ENCODE data around the gene RUNX3. TPM values are rescaled to one million over a fixed set of nuclear protein-coding genes. Genes with fewer than 3 reads are reported as not detected.

The RUNX3 gene
- total RNA-seq, 1 experiment from 2014 or later, result 1.5 TPM

GRCh38 chr1:24903011-24903461, 27.0 kb downstream of the RUNX3 start:
- ChIA-PET POLR2A (no interaction called here), CTCF (interaction anchor here (1.2 kb wide), 1 partner anchor 72 kb away, joined by 3 read pairs; no protein-coding TSS in a partner anchor)
- TF ChIP-seq, protein P1, sequence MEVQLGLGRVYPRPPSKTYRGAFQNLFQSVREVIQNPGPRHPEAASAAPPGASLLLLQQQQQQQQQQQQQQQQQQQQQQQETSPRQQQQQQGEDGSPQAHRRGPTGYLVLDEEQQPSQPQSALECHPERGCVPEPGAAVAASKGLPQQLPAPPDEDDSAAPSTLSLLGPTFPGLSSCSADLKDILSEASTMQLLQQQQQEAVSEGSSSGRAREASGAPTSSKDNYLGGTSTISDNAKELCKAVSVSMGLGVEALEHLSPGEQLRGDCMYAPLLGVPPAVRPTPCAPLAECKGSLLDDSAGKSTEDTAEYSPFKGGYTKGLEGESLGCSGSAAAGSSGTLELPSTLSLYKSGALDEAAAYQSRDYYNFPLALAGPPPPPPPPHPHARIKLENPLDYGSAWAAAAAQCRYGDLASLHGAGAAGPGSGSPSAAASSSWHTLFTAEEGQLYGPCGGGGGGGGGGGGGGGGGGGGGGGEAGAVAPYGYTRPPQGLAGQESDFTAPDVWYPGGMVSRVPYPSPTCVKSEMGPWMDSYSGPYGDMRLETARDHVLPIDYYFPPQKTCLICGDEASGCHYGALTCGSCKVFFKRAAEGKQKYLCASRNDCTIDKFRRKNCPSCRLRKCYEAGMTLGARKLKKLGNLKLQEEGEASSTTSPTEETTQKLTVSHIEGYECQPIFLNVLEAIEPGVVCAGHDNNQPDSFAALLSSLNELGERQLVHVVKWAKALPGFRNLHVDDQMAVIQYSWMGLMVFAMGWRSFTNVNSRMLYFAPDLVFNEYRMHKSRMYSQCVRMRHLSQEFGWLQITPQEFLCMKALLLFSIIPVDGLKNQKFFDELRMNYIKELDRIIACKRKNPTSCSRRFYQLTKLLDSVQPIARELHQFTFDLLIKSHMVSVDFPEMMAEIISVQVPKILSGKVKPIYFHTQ (CRISPR knock-in tag; IDR thresholded peaks at IDR 0.05), result no peak
- TF ChIP-seq ESRRA (CRISPR knock-in tag; IDR thresholded peaks at IDR 0.05; ENCODE audit: borderline replicate concordance) (no peak), GTF2I (CRISPR knock-in tag; conservative IDR thresholded peaks at IDR 0.05) (no peak), NFE2L1 (CRISPR knock-in tag; IDR thresholded peaks at IDR 0.05) (no peak), FOXJ3 (CRISPR knock-in tag; IDR thresholded peaks at IDR 0.05; ENCODE audit: borderline replicate concordance) (no peak), ZNF396 (CRISPR knock-in tag; IDR thresholded peaks at IDR 0.05; ENCODE audit: borderline replicate concordance) (no peak), JUN (CRISPR knock-in tag; IDR thresholded peaks at IDR 0.05) (no peak)
- H3K27ac Mint-ChIP-seq, result no peak overlapping the region
- peaks cover 7% of the 10 kb centered on the region for H3K4me1 Mint-ChIP-seq
- H3K9me3 Mint-ChIP-seq, result no peaks in the 10 kb centered on the region
- H3K27me3 Mint-ChIP-seq (ENCODE audit: low read depth), result no peaks in the 10 kb centered on the region
- ATAC-seq (no peak), DNase-seq (ENCODE audit: low spot score) (no peak)
- no peak overlapping the region for H3K4me3 Mint-ChIP-seq
- H3K36me3 Mint-ChIP-seq, result no peaks in the 10 kb centered on the region

- Mint-ChIP-seq H3K27me3 (ENCODE audit: low read depth) (no peaks in the 10 kb centered on the region), H3K4me3 (no peak overlapping the region), H3K9me3 (no peaks in the 10 kb centered on the region), H3K27ac (no peak overlapping the region), H3K4me1 (peaks cover 7% of the 10 kb centered on the region), H3K36me3 (no peaks in the 10 kb centered on the region)
- DNase-seq (ENCODE audit: low spot score) (no peak), ATAC-seq (no peak)
- POLR2A ChIA-PET, result no interaction called here
- TF ChIP-seq PRDM15 (CRISPR knock-in tag; IDR thresholded peaks at IDR 0.05), result no peak
- no peak for TF ChIP-seq JAZF1 (CRISPR knock-in tag; IDR thresholded peaks at IDR 0.05)
- TF ChIP-seq, protein P1 (CRISPR knock-in tag; IDR thresholded peaks at IDR 0.05), result no peak
- CTCF ChIA-PET, result interaction anchor here (1.2 kb wide), 1 partner anchor 72 kb away, joined by 3 read pairs; no protein-coding TSS in a partner anchor
Observed at GRCh38 chr1:24902471-24902891, 27.6 kb downstream of the RUNX3 start.

- no peak for DNase-seq (ENCODE audit: low spot score)
- no peak overlapping the region for H3K27ac Mint-ChIP-seq
- CTCF ChIA-PET, result interaction anchor here (0.6 to 1.4 kb wide), 5 partner anchors 8 to 125 kb away, joined by 3 to 7 read pairs (median 5); no protein-coding TSS in a partner anchor
Observed at GRCh38 chr1:24901791-24902470, 28.1 kb downstream of the RUNX3 start.

More at GRCh38 chr1:24901791-24902470, 28.1 kb downstream of the RUNX3 start:
- no peak for TF ChIP-seq NFATC4 (CRISPR knock-in tag; IDR thresholded peaks at IDR 0.05)
- TF ChIP-seq, protein P2, sequence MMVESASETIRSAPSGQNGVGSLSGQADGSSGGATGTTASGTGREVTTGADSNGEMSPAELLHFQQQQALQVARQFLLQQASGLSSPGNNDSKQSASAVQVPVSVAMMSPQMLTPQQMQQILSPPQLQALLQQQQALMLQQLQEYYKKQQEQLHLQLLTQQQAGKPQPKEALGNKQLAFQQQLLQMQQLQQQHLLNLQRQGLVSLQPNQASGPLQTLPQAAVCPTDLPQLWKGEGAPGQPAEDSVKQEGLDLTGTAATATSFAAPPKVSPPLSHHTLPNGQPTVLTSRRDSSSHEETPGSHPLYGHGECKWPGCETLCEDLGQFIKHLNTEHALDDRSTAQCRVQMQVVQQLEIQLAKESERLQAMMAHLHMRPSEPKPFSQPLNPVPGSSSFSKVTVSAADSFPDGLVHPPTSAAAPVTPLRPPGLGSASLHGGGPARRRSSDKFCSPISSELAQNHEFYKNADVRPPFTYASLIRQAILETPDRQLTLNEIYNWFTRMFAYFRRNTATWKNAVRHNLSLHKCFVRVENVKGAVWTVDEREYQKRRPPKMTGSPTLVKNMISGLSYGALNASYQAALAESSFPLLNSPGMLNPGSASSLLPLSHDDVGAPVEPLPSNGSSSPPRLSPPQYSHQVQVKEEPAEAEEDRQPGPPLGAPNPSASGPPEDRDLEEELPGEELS (CRISPR knock-in tag; IDR thresholded peaks at IDR 0.05), result no peak
- TF ChIP-seq, protein P3, sequence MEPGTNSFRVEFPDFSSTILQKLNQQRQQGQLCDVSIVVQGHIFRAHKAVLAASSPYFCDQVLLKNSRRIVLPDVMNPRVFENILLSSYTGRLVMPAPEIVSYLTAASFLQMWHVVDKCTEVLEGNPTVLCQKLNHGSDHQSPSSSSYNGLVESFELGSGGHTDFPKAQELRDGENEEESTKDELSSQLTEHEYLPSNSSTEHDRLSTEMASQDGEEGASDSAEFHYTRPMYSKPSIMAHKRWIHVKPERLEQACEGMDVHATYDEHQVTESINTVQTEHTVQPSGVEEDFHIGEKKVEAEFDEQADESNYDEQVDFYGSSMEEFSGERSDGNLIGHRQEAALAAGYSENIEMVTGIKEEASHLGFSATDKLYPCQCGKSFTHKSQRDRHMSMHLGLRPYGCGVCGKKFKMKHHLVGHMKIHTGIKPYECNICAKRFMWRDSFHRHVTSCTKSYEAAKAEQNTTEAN (CRISPR knock-in tag; IDR thresholded peaks at IDR 0.05), result no peak
- TF ChIP-seq ZNF317 (CRISPR knock-in tag; IDR thresholded peaks at IDR 0.05; ENCODE audit: borderline replicate concordance, low read depth), result no peak
- TF ChIP-seq IRF2 (CRISPR knock-in tag; IDR thresholded peaks at IDR 0.05; ENCODE audit: borderline replicate concordance, low read depth), result no peak
- Mint-ChIP-seq H3K4me3 (no peak overlapping the region), H3K27me3 (ENCODE audit: low read depth) (no peaks in the 10 kb centered on the region), H3K9me3 (no peaks in the 10 kb centered on the region), H3K36me3 (no peaks in the 10 kb centered on the region), H3K4me1 (peaks cover 7% of the 10 kb centered on the region)
- POLR2A ChIA-PET, result interaction anchor here (0.6 kb wide), 1 partner anchor 244 kb away, joined by 3 read pairs; no protein-coding TSS in a partner anchor
- ATAC-seq, result no peak

Measured in WTC11 (cell line).